ENCODE results near the gene AGPAT2.
A peak's percentile ranks its signal among the peaks of the same experiment; 100 is the strongest.

AGPAT2 gene

GRCh38 chr9:136691316-136692184, 4.3 kb upstream of the AGPAT2 start:
- DNase-seq (ENCODE audit: low spot score): no peak
- peak overlapping the region; percentile 84 for H3K27ac ChIP-seq
- TF ChIP-seq CTCF (conservative IDR thresholded peaks at IDR 0.05; ENCODE audit: low read depth): no peak
- POLR2A ChIA-PET (ENCODE audit: low non-redundant PET): no interaction called here
- CTCF ChIA-PET: interaction anchor here (0.6 to 1.1 kb wide), 4 partner anchors 27 to 75 kb away, joined by 3 to 4 read pairs (median 3); no protein-coding TSS in a partner anchor

GRCh38 chr9:136690806-136691261, 3.6 kb upstream of the AGPAT2 start:
- DNase-seq (ENCODE audit: low spot score): no peak
- ChIA-PET CTCF (interaction anchor here (1.0 to 1.1 kb wide), 3 partner anchors 26 to 76 kb away, joined by 3 to 4 read pairs (median 3); no protein-coding TSS in a partner anchor), POLR2A (ENCODE audit: low non-redundant PET) (interaction anchor here (0.7 kb wide), 1 partner anchor 256 kb away, joined by 3 read pairs; no protein-coding TSS in a partner anchor)
- TF ChIP-seq CTCF (conservative IDR thresholded peaks at IDR 0.05; ENCODE audit: low read depth): no peak
- peak overlapping the region; percentile 84 for H3K27ac ChIP-seq

- DNase-seq (ENCODE audit: low spot score): no peak
- ChIA-PET CTCF (interaction anchor here (0.6 to 2.5 kb wide), 5 partner anchors 18 to 326 kb away, joined by 3 to 18 read pairs (median 3); no protein-coding TSS in a partner anchor), POLR2A (ENCODE audit: low non-redundant PET) (interaction anchor here (0.7 kb wide), 1 partner anchor 256 kb away, joined by 3 read pairs; no protein-coding TSS in a partner anchor)
- no peak for TF ChIP-seq CTCF (conservative IDR thresholded peaks at IDR 0.05; ENCODE audit: low read depth)
- peak overlapping the region; percentile 84 for H3K27ac ChIP-seq
Measured at GRCh38 chr9:136690104-136690805, 3.0 kb upstream of the AGPAT2 start.

- TF ChIP-seq CTCF (conservative IDR thresholded peaks at IDR 0.05; ENCODE audit: low read depth): no peak
Measured at GRCh38 chr9:136689108-136689460, 1.8 kb upstream of the AGPAT2 start.

GRCh38 chr9:136688274-136689107, 1.2 kb upstream of the AGPAT2 start:
- no peak for DNase-seq (ENCODE audit: low spot score)
- TF ChIP-seq CTCF (conservative IDR thresholded peaks at IDR 0.05; ENCODE audit: low read depth): no peak
- peak overlapping the region; percentile 84 for H3K27ac ChIP-seq
- ChIA-PET CTCF (interaction anchor here (0.8 to 2.5 kb wide), 3 partner anchors 17 to 99 kb away, joined by 3 to 18 read pairs (median 3); no protein-coding TSS in a partner anchor), POLR2A (ENCODE audit: low non-redundant PET) (interaction anchor here (0.9 kb wide), 1 partner anchor 40 kb away, joined by 3 read pairs; no protein-coding TSS in a partner anchor)

More at GRCh38 chr9:136689108-136689460, 1.8 kb upstream of the AGPAT2 start:
- DNase-seq (ENCODE audit: low spot score): no peak
- ChIA-PET POLR2A (ENCODE audit: low non-redundant PET) (no interaction called here), CTCF (interaction anchor here (0.8 to 2.5 kb wide), 2 partner anchors 17 to 98 kb away, joined by 3 to 18 read pairs; no protein-coding TSS in a partner anchor)
- H3K27ac ChIP-seq: peak overlapping the region; percentile 84

Data from RWPE1 (cell line).